Ectodermal cell (in vitro differentiated cells): ENCODE measurements around the gene FAM13A.

Source experiments
- H3K27ac ChIP-seq: 2 replicates; pipeline ENCODE4 v1.7.0; 2013; ENCODE audit warnings: mild to moderate bottlenecking, low read depth, low read length; ENCODE audit not compliant: insufficient read depth, poor library complexity, severe bottlenecking
- H3K27me3 ChIP-seq: 2 replicates; pipeline ENCODE4 v1.7.0; 2013; ENCODE audit warnings: mild to moderate bottlenecking, low read length; ENCODE audit not compliant: insufficient read depth, control insufficient read depth, poor library complexity, severe bottlenecking
- H3K36me3 ChIP-seq: one replicate; pipeline ENCODE4 v1.7.0; 2013; ENCODE audit warnings: low read length; ENCODE audit not compliant: control insufficient read depth, insufficient read depth
- H3K4me1 ChIP-seq: one replicate; pipeline ENCODE4 v1.7.0; 2013; ENCODE audit warnings: low read length; ENCODE audit not compliant: control insufficient read depth, insufficient read depth
- H3K4me3 ChIP-seq: 2 replicates; pipeline ENCODE4 v1.7.0; 2013; ENCODE audit warnings: low read depth, low read length, control low read depth; ENCODE audit not compliant: insufficient read depth
- H3K9me3 ChIP-seq: 2 replicates; pipeline ENCODE4 v1.7.0; 2013; ENCODE audit warnings: mild to moderate bottlenecking, low read length, moderate library complexity; ENCODE audit not compliant: control insufficient read depth
- WGBS, 2 experiments: methylation state at CpG; one replicate each; pipeline ENCODE4 v1.1.7; 2013; ENCODE audit warnings: missing lambda C conversion rate in 2 of 2; 5-methylcytosine and 5-hydroxymethylcytosine counted together

The FAM13A gene

GRCh38 chr4:88811904-88812303 is 245.1 kb downstream of the FAM13A start:
- H3K4me3 ChIP-seq = no peak overlapping the region
- no peaks in the 10 kb centered on the region for H3K36me3 ChIP-seq
- no peaks in the 10 kb centered on the region for H3K4me1 ChIP-seq
- no peak overlapping the region for H3K27ac ChIP-seq
- H3K27me3 ChIP-seq = no peaks in the 10 kb centered on the region
- 97 to 98% methylated on average over 1 of the region's 1 CpG for WGBS, 2 experiments
- no peaks in the 10 kb centered on the region for H3K9me3 ChIP-seq

GRCh38 chr4:88810325-88810724 is 246.7 kb downstream of the FAM13A start:
- 100% methylated on average over 1 of the region's 1 CpG for WGBS, 2 experiments
- Histone ChIP-seq H3K27ac (no peak overlapping the region), H3K36me3 (no peaks in the 10 kb centered on the region), H3K27me3 (no peaks in the 10 kb centered on the region), H3K9me3 (no peaks in the 10 kb centered on the region), H3K4me1 (no peaks in the 10 kb centered on the region), H3K4me3 (no peak overlapping the region)

- Histone ChIP-seq H3K27me3 (no peaks in the 10 kb centered on the region), H3K4me1 (no peaks in the 10 kb centered on the region), H3K9me3 (no peaks in the 10 kb centered on the region), H3K27ac (no peak overlapping the region), H3K36me3 (no peaks in the 10 kb centered on the region), H3K4me3 (no peak overlapping the region)
- 93 to 96% methylated on average over 3 of the region's 5 CpGs for whole genome bisulfite sequencing, 2 experiments
Measured at GRCh38 chr4:88809576-88810219, 247.3 kb downstream of the FAM13A start.

- H3K36me3 ChIP-seq = no peaks in the 10 kb centered on the region
- no peaks in the 10 kb centered on the region for H3K27me3 ChIP-seq
- no peak overlapping the region for H3K4me3 ChIP-seq
- no peaks in the 10 kb centered on the region for H3K9me3 ChIP-seq
- no peaks in the 10 kb centered on the region for H3K4me1 ChIP-seq
- no peak overlapping the region for H3K27ac ChIP-seq
- 88 to 93% methylated on average over 2 of the region's 2 CpGs for WGBS, 2 experiments
Measured at GRCh38 chr4:88809101-88809500, 247.9 kb downstream of the FAM13A start.

GRCh38 chr4:88807499-88807898 is 249.5 kb downstream of the FAM13A start:
- no peaks in the 10 kb centered on the region for H3K27me3 ChIP-seq
- 92 to 94% methylated on average over 3 to 4 of the region's 4 CpGs for WGBS, 2 experiments
- H3K4me3 ChIP-seq = no peak overlapping the region
- no peak overlapping the region for H3K27ac ChIP-seq
- no peaks in the 10 kb centered on the region for H3K36me3 ChIP-seq
- H3K9me3 ChIP-seq = no peaks in the 10 kb centered on the region
- H3K4me1 ChIP-seq = no peaks in the 10 kb centered on the region

GRCh38 chr4:88804234-88804633 is 252.8 kb downstream of the FAM13A start:
- H3K36me3 ChIP-seq = no peaks in the 10 kb centered on the region
- no peak overlapping the region for H3K4me3 ChIP-seq
- H3K27me3 ChIP-seq = no peaks in the 10 kb centered on the region
- H3K9me3 ChIP-seq = no peaks in the 10 kb centered on the region
- no peak overlapping the region for H3K27ac ChIP-seq
- WGBS, 2 experiments = no CpG with 5 or more reads among the region's 2 CpGs
- no peaks in the 10 kb centered on the region for H3K4me1 ChIP-seq

GRCh38 chr4:88803600-88804096 is 253.3 kb downstream of the FAM13A start:
- no peak overlapping the region for H3K27ac ChIP-seq
- no peaks in the 10 kb centered on the region for H3K27me3 ChIP-seq
- H3K9me3 ChIP-seq = no peaks in the 10 kb centered on the region
- WGBS, 2 experiments = 86 to 91% methylated on average over 5 of the region's 5 CpGs
- H3K4me1 ChIP-seq = no peaks in the 10 kb centered on the region
- H3K36me3 ChIP-seq = no peaks in the 10 kb centered on the region
- no peak overlapping the region for H3K4me3 ChIP-seq

- Histone ChIP-seq H3K36me3 (no peaks in the 10 kb centered on the region), H3K4me1 (no peaks in the 10 kb centered on the region), H3K4me3 (no peak overlapping the region), H3K9me3 (no peaks in the 10 kb centered on the region), H3K27me3 (no peaks in the 10 kb centered on the region), H3K27ac (no peak overlapping the region)
- 96 to 97% methylated on average over 8 of the region's 8 CpGs for WGBS, 2 experiments
Measured at GRCh38 chr4:88802585-88803286, 254.2 kb downstream of the FAM13A start.

- WGBS, 2 experiments = 86% methylated on average over 1 of the region's 1 CpG
- Histone ChIP-seq H3K9me3 (no peaks in the 10 kb centered on the region), H3K36me3 (no peaks in the 10 kb centered on the region), H3K4me1 (no peaks in the 10 kb centered on the region), H3K4me3 (no peak overlapping the region), H3K27me3 (no peaks in the 10 kb centered on the region), H3K27ac (no peak overlapping the region)
Measured at GRCh38 chr4:88802138-88802537, 254.8 kb downstream of the FAM13A start.

GRCh38 chr4:88799900-88800299 is 257.1 kb downstream of the FAM13A start:
- 91 to 100% methylated on average over 1 of the region's 1 CpG for WGBS, 2 experiments
- H3K36me3 ChIP-seq = no peaks in the 10 kb centered on the region
- no peaks in the 10 kb centered on the region for H3K27me3 ChIP-seq
- H3K27ac ChIP-seq = no peak overlapping the region
- H3K4me3 ChIP-seq = no peak overlapping the region
- no peaks in the 10 kb centered on the region for H3K4me1 ChIP-seq
- H3K9me3 ChIP-seq = no peaks in the 10 kb centered on the region
